Activated CD8-positive, alpha-beta memory T cell treated with anti-CD3 and anti-CD28 coated beads for 24 hours (primary cell): Measurements from ENCODE around the gene RGS7.
"Not testable (repeated sequence)": the region's sequence is repeated elsewhere in the genome, so short reads cannot be mapped to it uniquely, and the experiment has no call there.

ENCODE experiments used
- DNase-seq: peaks from one replicate; pipeline ENCODE4 v3.0.0-alpha.2; 2020

RGS7 gene

DNA sequence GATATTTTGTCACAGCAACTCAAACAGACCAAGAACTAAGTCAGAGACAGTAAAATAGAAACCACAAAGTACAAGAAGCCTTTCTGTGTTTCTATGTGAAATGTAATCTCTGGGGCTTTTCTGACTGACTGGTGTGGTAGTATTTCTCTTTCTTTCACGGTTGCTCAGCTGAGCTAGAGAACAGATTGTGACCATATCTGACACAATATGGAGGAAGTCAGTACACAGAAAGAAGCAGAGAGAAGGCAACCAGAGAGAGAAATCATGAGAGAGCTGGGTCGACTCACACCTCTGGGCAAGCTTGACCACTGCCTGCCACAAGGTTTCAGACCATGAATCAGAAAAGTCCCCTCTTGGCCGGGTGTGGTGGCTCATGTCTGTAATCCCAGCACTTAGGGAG is 536.2 kb downstream of the RGS7 start:
- no peak for DNase-seq

GRCh38 chr1:240816472-240816871 is 540.5 kb downstream of the RGS7 start:
- DNase-seq: no peak

DNA sequence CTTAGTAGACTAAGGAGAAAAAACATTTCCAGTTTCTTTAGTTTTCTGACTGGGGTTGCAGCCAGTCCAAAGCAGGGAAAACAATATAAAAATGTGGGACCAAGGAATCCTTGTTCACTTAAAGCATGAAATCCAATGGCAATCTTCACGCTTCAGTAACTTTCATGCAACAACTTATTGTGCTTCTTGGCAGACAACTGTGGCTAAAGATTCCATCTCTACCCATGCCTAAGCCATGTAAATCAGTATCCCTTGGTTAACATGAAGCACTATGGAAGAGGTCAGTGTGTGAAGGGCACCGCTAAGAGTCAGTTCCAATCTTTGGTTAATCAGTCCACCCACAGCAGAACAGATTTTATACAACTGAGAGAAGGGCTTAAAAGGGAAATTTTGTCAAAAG is 543.3 kb downstream of the RGS7 start:
- DNase-seq: no peak

DNA sequence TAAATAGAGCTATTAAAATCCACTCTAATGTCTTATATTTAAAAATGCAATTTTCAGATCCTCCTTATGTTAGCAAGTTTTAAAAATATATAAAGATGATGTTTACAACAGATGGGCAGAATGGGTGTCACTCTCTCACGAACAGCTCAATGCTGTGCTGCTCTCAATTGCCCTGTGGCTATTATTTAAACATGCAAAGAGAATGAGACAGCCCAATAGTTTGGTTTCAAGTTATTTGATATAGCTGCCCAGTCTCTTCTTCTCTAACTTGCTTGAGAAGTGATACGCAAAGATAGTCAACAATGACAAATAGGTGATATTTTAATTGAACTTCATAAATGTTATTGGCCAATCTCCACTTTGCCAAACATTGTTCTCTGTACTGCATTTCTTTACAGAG is 545.7 kb downstream of the RGS7 start:
- no peak for DNase-seq

GRCh38 chr1:240808381-240808780 is 548.6 kb downstream of the RGS7 start:
- DNase-seq: no peak

DNA sequence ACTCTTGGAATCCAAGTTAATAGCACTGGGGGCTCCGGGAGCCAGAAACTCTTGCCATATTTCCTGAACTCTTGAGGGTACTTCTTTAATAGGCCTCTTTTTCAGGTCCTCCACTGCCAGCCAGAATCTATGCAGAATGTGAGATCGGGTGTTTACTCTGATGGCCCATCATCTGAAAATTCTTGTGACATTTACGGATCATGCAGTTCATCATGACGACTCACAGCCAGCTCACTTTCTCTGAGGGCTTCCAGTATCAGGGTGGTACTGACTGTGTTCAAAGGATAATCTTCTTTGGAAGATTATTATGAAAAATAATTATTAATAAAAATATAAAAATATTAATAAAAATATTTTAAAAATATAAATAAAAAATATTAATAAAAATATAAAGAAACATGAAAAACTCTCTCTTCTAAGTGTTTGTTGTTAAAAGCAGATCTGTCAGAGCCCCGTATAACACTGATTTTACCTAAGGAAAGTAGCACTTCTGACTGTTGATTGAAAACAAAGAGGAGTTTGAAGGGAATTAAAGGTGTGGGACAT is 550.7 kb downstream of the RGS7 start:
- DNase-seq: no peak

DNA sequence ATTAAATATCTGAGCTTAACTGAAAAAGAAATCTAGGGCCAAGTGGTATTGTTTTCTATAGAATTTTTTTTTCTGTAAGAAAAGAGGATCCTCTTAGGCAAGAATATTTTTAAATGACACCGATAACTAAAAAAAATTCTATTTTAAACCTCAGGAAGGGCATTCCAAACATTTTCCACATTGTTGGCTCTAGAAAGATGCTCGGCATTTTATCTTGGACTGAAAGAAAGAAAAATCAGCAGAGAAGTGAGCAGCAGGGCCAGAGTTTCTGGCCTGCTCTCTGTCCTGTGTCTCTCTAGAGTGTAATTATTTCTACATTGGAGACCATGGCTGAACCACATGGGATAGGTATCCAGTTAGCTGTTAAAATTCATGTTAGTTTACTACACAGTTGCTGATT is 552.5 kb downstream of the RGS7 start:
- no peak for DNase-seq

- no peak for DNase-seq
These were observed 553.9 kb downstream of the RGS7 start for GRCh38 chr1:240803151-240803550.

DNA sequence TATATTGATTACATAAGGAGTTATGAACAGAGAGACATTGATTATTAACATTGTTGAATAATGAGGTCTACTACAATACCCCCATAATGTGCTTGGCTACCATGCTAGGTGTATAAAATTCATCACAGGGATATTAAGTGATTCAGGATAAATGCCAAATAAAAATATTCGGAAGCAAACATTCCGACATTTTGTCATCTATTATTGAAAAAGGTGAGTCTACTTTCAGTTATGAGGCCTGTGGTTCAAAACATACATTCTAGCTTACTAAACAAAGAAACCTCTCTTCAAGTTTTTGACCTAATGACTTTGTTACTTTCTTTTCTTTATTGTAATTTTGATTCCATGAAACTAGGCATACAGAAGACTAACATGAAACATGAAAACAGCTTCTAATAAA is 554.7 kb downstream of the RGS7 start:
- no peak for DNase-seq

DNA sequence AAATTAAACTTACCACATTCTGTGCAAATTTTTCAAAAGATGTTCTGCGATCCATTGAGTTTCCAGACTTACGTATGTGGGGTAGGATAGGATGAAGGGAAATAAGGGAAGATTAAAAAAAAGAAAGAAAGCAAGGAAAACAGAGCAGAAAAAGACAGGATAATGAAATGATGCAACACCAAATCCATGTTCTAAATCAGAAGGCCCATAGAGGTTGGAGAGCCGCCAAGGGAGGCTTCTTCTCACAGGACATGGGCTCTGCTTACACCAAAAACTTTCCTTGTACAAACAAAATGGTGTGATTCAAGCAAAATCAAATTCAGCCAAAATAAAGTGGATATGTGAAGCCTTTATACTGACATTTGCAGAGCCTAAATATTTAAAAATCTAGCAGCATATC is 555.6 kb downstream of the RGS7 start:
- no peak for DNase-seq

- no peak for DNase-seq
These were observed 556.7 kb downstream of the RGS7 start for GRCh38 chr1:240800291-240800690.

GRCh38 chr1:240797050-240797449 is 560.0 kb downstream of the RGS7 start:
- DNase-seq: no peak

- no peak for DNase-seq
These were observed 562.8 kb downstream of the RGS7 start for GRCh38 chr1:240794046-240794843.

DNA sequence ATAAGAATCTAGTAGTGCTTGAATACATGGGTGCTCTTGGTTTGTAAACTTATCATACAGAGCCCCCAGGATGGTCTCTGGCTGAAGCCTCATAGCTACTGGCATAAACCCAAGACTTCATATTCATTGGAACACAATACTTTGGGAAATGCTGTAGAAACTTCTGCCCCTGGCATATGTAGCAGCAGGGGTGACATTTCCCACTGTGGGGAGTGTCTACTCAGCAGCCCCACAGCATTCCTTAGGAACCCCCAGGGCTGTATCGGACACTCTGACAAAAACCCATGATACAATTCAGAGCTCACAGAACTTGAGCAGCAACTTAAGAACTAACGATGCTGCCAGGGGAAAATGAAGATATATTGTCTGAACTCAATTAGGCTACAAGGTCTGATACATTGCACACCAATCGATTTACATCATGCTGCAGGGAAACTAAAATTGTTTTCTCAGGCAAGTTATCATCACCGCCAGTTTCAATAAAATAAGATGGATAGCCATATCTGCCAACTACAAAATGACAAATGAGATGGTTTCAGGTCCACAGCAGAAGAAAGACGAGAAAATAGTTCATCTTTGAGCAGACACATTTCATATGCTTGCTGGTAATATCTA is 564.0 kb downstream of the RGS7 start:
- no peak for DNase-seq

DNA sequence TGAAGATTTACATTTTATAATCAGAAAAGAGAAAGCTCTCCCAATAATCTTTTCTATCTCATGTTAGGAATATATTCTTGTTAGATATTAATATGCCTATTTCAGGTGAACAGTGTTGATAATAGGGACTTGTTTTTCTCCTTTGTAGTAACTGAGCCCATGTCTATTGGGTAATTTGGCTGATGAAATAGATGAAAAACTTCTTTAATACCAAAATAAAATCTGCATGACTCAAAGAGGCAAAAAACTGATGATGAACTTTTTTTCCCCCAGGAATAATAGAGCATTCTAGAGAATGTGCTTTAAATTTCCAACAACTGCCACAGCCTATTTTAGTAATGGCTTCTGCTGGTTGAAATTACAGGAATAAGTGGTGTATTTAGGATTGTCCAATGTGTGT is 566.1 kb downstream of the RGS7 start:
- no peak for DNase-seq

- DNase-seq: no peak
These were observed 570.1 kb downstream of the RGS7 start for GRCh38 chr1:240786880-240787279.

GRCh38 chr1:240784776-240785175 is 572.2 kb downstream of the RGS7 start:
- DNase-seq: no peak

GRCh38 chr1:240783728-240784137 is 573.3 kb downstream of the RGS7 start:
- not testable (repeated sequence) for DNase-seq

DNA sequence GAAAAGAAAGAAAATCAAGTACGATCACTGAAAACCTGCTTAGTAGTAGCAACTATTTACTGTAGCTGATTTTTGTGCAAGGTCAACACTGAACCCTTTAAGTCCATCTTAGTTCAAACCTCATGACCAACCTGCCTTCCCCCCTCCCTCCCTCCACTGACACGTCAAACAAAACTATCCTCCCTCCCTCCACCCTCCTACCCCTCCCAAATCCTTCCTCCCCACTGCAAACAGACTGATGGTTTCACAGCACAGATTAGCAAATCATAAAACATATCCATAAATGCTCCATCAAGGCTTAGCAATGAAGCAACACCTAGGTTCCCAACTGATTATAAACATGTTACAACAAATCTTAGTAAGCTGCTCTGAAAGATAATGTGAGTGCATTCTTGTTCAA is 580.8 kb downstream of the RGS7 start:
- DNase-seq: no peak

- no peak for DNase-seq
These were observed 584.9 kb downstream of the RGS7 start for GRCh38 chr1:240772131-240772530.

DNA sequence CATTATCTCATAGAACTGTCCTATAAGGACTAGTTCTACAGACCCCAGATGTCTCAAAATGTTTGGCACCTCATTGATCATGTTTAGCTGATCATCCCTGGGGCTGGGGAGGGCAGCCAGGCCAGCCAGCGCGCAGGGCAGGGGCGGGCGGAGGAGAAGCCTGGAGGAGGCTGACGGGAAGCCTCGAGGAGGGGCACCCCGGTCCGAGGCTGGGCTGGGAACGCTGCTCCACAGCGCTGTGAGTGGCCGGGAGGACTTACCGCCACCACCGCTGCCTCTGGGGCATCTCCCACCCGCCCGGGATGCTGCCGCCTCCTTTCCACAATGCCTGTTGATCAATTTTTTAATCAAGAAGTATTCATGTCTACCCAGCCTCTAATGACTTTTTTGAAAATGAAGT is 585.6 kb downstream of the RGS7 start:
- no peak for DNase-seq

DNA sequence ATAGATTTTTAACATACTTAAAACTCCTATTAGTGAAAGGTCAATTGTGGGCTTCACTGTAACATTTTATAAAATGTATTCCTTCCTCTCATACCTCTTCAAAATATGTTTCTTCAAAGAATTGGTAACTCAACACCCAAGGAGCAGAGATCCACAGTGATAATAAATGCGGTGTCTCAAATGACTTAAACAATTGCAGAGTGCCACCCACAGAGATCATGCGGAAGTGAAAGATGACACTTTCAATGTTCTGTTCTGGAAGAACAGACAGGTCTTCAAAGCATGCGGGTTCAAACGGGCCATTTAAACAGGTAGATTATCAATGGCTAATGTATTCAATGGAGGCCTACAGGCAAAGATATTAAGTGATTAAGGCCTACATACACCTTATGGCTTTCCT is 588.0 kb downstream of the RGS7 start:
- DNase-seq: no peak

GRCh38 chr1:240766831-240767230 is 590.2 kb downstream of the RGS7 start:
- DNase-seq: no peak

DNA sequence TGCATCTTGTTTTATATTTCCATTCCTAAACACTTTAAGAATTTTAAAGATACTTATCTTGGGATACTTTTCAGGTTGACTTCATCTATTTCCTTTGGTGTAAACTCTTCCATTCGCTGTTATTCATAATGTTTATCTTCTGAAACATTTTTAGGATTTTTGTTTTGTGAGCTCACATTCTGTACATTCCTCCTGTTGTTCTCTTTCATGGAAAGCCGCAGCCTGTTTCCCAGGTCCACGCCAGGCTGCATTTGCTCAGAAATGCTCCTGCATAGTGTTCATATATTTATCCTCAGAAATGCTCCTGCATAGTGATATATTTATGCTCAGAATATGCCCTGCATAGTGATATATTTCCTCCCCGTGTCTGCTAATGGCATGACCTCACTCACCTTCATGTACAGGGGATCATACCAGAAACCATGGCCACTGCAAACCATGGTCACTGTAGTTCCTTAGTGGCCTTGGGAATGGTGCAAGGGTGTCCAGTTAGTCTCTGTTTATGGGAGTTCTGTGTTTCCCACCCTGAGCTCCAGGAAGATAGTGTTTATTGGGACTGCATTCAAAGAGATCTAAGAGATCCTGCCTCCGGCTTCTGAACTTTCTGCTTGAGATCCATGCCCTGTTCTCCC is 591.2 kb downstream of the RGS7 start:
- DNase-seq: no peak
